A549 (cell line): ENCODE measurements around the gene TSR1.

ENCODE experiments used
- CEBPB ChIP-seq, 2 experiments: fragments of >200 bp in 1 of 2; sonication (Bioruptor Twin) in 1 of 2; formaldehyde crosslinking in 1 of 2; IDR thresholded peaks; 2 replicates each; pipeline ENCODE4 v1.6.1; 2012 to 2016
- CTCF ChIP-seq: fragments of >200 bp; sonication (Bioruptor Twin); formaldehyde crosslinking; IDR thresholded peaks from 3 replicates; pipeline ENCODE4 v1.5.1; 2016
- EP300 ChIP-seq, 2 experiments: fragments of >200 bp; sonication (Bioruptor Twin); formaldehyde crosslinking; IDR thresholded peaks; 2 replicates in 1 of 2; 3 replicates in 1 of 2; pipeline ENCODE4 v1.6.1; 2016 to 2017
- ESRRA ChIP-seq: fragments of 150-350 bp; IDR thresholded peaks from 2 replicates; pipeline ENCODE4 v1.6.1; 2014; ENCODE audit warnings: mild to moderate bottlenecking, low read length, borderline replicate concordance
- FOSL2 ChIP-seq, 2 experiments: fragments of 450-650 bp in 1 of 2; fragments of >200 bp in 1 of 2; sonication (Bioruptor Twin) in 1 of 2; formaldehyde crosslinking; IDR thresholded peaks; 2 replicates each; pipeline versions ENCODE4 v1.5.0 to v1.6.1; 2016 to 2020; ENCODE audit warnings: mild to moderate bottlenecking in 1 of 2, moderate library complexity in 1 of 2
- HEYL ChIP-seq: fragments of 250-450 bp; sonication (Bioruptor Pico); IDR thresholded peaks from 2 replicates; pipeline ENCODE4 v1.8.0; 2021; ENCODE audit warnings: mild to moderate bottlenecking, moderate library complexity
- POLR2A ChIP-seq: IDR thresholded peaks from 2 replicates; pipeline ENCODE4 v1.6.1; 2012; ENCODE audit warnings: mild to moderate bottlenecking, low read length
- TFCP2L1 ChIP-seq: fragments of 250-450 bp; sonication (Bioruptor Pico); IDR thresholded peaks from 2 replicates; pipeline ENCODE4 v1.5.0; 2021; ENCODE audit warnings: mild to moderate bottlenecking
- ZFP36 ChIP-seq: fragments of 450-650 bp; IDR thresholded peaks from 2 replicates; pipeline ENCODE4 v1.6.1; 2014; ENCODE audit warnings: borderline replicate concordance; ENCODE audit not compliant: partially characterized antibody

- no peak for TF ChIP-seq ZFP36
- TF ChIP-seq CTCF, result no peak
- no peak for TF ChIP-seq POLR2A
- TF ChIP-seq HEYL (CRISPR knock-in tag), result no peak
- no peak for TF ChIP-seq FOSL2 (IDR thresholded peaks at IDR 0.05)
- TF ChIP-seq FOSL2 (CRISPR knock-in tag; IDR thresholded peaks at IDR 0.05), result no peak
- no peak for TF ChIP-seq ESRRA
- no peak for TF ChIP-seq EP300 (IDR thresholded peaks at IDR 0.05)
- no peak for TF ChIP-seq TFCP2L1
- TF ChIP-seq CEBPB (IDR thresholded peaks at IDR 0.05), result no peak
These were observed 11.8 kb upstream of the TSR1 start for GRCh38 chr17:2347805-2348685.
